MM.1S (cell line): ENCODE data around the gene ARHGAP26.

Experiments
- EZH2 ChIP-seq: fragments of 300-600 bp; sonication (generic); optimal IDR thresholded peaks from 2 replicates; pipeline ENCODE3; 2017; ENCODE audit warnings: low read depth, mild to moderate bottlenecking, antibody characterized with exemption, low read length, mixed read lengths
- TF ChIP-seq, protein P1 (sequence below): fragments of 300-600 bp; sonication (generic); IDR thresholded peaks from 2 replicates; pipeline ENCODE4 v1.5.1; 2016; ENCODE audit warnings: antibody characterized with exemption, low read length, mixed read lengths

DNA sequence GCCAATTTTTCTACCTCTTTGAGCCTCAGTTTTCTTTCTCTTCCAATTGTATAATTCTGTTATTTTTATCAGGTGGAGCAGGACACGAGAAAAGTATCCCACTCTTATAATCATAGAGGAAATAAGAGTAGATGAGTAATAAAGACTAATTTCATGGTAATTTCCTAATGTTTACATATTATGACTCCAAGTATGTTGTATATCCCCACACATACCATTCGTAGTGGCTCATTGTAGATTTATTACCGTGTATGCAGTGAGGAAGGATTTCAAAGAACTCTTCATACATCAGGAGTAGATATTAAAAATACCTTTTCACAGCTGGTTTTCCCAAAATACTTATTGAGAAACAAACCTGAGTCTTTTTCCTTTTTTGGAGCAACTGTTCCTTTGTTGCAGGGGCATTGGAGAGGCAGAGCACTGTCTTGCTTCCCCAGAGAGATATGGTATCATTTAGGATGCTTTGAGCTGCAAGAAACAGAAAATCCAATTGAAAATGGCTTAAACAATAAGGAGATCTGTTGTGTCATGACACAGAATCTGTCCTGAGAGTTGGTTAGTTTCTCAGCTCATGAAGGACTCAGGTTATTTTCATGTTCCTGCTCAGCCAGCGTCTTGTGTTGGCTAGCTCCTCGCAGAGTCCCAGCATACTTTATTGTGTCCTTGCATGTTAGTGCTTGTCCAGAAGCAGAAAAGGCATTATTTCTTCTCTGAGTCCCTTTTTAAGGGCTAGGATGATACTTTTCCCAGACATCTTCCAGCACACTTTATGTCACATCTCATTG, 291.2 kb downstream of the ARHGAP26 start:
- TF ChIP-seq EZH2 = no peak
- TF ChIP-seq, protein P1, sequence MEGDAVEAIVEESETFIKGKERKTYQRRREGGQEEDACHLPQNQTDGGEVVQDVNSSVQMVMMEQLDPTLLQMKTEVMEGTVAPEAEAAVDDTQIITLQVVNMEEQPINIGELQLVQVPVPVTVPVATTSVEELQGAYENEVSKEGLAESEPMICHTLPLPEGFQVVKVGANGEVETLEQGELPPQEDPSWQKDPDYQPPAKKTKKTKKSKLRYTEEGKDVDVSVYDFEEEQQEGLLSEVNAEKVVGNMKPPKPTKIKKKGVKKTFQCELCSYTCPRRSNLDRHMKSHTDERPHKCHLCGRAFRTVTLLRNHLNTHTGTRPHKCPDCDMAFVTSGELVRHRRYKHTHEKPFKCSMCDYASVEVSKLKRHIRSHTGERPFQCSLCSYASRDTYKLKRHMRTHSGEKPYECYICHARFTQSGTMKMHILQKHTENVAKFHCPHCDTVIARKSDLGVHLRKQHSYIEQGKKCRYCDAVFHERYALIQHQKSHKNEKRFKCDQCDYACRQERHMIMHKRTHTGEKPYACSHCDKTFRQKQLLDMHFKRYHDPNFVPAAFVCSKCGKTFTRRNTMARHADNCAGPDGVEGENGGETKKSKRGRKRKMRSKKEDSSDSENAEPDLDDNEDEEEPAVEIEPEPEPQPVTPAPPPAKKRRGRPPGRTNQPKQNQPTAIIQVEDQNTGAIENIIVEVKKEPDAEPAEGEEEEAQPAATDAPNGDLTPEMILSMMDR = no peak
